ENCODE results near the gene NUDT15.

NUDT15 gene

DNA sequence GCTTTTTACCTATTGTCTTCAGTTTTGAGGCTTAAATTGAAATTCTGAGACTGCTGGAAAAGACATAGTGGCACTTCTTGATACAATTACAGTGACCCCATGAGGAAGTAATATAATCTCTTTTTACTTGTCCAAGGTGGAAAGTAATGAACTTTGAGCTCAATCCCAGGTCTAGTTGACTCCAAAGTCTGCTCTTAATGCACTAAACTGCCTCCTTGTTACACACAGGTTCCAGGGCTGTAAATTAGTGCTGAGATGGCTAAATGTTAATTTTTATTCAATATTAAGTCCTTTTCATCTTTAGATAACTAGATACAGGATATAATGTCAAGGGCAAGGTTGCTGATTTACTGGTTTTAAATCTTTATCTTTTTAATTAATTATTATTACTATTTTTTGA, 2.5 kb downstream of the NUDT15 start:
- no peak for DNase-seq (ENCODE audit: low spot score)
- TF ChIP-seq, protein P1, sequence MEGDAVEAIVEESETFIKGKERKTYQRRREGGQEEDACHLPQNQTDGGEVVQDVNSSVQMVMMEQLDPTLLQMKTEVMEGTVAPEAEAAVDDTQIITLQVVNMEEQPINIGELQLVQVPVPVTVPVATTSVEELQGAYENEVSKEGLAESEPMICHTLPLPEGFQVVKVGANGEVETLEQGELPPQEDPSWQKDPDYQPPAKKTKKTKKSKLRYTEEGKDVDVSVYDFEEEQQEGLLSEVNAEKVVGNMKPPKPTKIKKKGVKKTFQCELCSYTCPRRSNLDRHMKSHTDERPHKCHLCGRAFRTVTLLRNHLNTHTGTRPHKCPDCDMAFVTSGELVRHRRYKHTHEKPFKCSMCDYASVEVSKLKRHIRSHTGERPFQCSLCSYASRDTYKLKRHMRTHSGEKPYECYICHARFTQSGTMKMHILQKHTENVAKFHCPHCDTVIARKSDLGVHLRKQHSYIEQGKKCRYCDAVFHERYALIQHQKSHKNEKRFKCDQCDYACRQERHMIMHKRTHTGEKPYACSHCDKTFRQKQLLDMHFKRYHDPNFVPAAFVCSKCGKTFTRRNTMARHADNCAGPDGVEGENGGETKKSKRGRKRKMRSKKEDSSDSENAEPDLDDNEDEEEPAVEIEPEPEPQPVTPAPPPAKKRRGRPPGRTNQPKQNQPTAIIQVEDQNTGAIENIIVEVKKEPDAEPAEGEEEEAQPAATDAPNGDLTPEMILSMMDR (IDR thresholded peaks at IDR 0.05; ENCODE audit: borderline replicate concordance, control extremely low read depth, extremely low read depth, insufficient read depth, missing control alignments), result no peak
- in situ Hi-C loops (cut with MboI; ENCODE audit: low sequenced_read_pairs, unreplicated experiment), result no loop called here

DNA sequence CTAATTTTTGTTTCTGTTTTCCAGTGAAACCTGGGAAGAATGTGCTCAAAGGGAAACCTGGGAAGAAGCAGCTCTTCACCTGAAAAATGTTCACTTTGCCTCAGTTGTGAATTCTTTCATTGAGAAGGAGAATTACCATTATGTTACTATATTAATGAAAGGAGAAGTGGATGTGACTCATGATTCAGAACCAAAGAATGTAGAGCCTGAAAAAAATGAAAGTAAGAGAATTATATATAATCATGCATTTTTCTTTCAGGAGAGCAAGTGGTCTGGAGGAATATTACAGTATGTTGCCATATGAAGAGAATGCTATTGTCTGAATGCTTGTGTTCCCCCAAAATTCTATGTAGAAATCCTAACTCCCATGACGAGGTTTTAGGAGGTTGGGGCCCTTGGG, 3.4 kb downstream of the NUDT15 start:
- in situ Hi-C loops (cut with MboI; ENCODE audit: low sequenced_read_pairs, unreplicated experiment), result no loop called here
- TF ChIP-seq, protein P1 (IDR thresholded peaks at IDR 0.05; ENCODE audit: borderline replicate concordance, control extremely low read depth, extremely low read depth, insufficient read depth, missing control alignments), result no peak
- DNase-seq (ENCODE audit: low spot score), result no peak

DNA sequence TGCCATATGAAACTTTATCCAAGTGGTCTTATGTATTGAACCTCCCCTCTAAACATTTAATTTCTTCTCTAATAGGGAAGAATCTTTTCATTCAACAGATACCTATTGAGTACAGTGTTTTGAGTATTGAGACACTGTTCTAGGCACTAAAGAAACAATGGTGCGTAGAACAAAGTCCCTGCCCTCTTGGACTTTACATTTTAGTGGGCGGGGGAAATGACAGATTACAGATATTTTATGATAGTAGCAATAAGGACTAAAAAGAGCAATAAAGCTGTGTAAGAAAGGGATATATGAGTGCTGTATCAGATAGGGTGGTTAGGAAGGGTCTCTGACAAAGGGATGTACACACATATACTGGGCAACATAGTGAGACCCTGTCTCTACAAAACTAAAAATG, 5.4 kb downstream of the NUDT15 start:
- DNase-seq (ENCODE audit: low spot score), result no peak
- TF ChIP-seq, protein P1 (IDR thresholded peaks at IDR 0.05; ENCODE audit: borderline replicate concordance, control extremely low read depth, extremely low read depth, insufficient read depth, missing control alignments), result no peak
- in situ Hi-C loops (cut with MboI; ENCODE audit: low sequenced_read_pairs, unreplicated experiment), result no loop called here

DNA sequence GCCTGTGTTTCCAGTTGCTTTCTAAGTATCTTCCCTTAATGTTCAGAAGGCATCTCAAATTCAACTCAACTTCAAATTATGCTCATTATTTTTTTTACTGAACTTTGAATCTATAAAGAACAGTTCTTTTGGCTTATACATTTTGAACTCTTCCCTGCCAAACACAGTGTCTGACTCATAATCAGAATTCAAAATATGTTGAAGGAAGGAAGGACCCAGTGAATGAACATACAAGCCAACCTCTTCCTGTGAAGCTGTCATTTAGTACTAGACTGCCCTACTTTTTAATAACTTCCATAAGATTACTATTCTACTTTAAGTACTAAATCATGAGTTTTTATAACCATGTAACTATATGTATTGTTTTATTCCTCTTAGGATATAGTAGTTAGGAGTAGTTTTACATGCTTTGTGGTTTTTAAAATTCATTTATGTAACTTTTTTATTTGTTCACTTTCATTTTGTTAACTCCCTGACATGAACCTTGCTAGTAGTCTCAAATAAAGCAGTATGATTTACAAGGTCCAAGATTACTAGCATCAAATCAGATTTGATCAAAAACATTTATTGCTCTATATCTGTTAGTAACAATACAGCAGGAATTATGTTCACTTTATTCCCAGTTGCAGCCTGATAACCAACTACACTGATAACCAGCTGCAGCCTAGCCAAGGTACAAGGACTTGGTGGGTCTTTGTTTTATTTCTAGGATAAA, 6.4 kb downstream of the NUDT15 start:
- in situ Hi-C loops (cut with MboI; ENCODE audit: low sequenced_read_pairs, unreplicated experiment), result no loop called here
- TF ChIP-seq, protein P1 (IDR thresholded peaks at IDR 0.05; ENCODE audit: borderline replicate concordance, control extremely low read depth, extremely low read depth, insufficient read depth, missing control alignments), result no peak
- no peak for DNase-seq (ENCODE audit: low spot score)

DNA sequence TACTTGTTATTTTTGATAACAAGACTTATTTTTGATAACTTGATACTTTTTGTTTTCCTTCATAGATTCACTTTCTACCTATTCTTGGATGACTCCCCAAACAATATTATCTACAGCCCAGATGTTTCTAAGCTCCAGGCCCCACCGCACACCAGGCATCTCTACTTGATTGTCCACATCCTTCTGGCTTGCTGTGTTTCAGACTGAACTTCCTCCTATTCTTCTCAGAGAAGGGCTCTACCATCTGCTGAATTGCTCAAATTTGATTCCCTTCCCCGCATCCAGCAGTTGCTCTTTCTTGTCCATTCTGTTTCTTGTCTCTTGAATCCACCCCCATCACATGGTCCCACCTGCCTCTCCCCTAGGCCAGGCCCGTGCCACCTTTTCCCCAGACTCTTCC, 13.0 kb downstream of the NUDT15 start:
- TF ChIP-seq, protein P1 (IDR thresholded peaks at IDR 0.05; ENCODE audit: borderline replicate concordance, control extremely low read depth, extremely low read depth, insufficient read depth, missing control alignments), result no peak
- no peak for DNase-seq (ENCODE audit: low spot score)
- in situ Hi-C loops (cut with MboI; ENCODE audit: low sequenced_read_pairs, unreplicated experiment), result no loop called here

DNA sequence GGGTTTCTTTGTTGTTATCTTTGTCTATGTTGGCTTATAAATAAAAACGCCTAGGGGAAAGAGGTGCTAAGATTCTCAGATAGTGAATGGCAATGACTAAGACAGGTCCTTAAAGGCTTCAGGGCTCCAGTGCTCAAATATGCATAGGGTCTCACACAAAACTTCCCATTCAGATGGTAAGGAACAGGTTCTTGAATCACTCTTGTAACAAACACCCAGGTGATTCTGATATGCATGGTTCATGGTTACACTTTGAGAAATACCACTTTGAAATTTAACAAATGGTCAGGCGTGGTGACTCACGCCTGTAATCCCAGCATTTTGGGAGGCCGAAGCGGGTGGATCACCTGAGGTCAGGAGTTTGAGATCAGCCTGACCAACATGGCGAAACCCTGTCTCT, 17.1 kb downstream of the NUDT15 start:
- TF ChIP-seq, protein P1 (IDR thresholded peaks at IDR 0.05; ENCODE audit: borderline replicate concordance, control extremely low read depth, extremely low read depth, insufficient read depth, missing control alignments), result no peak
- DNase-seq (ENCODE audit: low spot score), result no peak
- in situ Hi-C loops (cut with MboI; ENCODE audit: low sequenced_read_pairs, unreplicated experiment), result no loop called here
